NOMO-1 (cell line): ENCODE results near the gene RBFOX1.

Source experiments
- DNase-seq, 2 experiments: peaks; one replicate each; lab custom pipeline; 2025; ENCODE audit not compliant: unreplicated experiment in 2 of 2; lab: John Stamatoyannopoulos, UW

The RBFOX1 gene

DNA sequence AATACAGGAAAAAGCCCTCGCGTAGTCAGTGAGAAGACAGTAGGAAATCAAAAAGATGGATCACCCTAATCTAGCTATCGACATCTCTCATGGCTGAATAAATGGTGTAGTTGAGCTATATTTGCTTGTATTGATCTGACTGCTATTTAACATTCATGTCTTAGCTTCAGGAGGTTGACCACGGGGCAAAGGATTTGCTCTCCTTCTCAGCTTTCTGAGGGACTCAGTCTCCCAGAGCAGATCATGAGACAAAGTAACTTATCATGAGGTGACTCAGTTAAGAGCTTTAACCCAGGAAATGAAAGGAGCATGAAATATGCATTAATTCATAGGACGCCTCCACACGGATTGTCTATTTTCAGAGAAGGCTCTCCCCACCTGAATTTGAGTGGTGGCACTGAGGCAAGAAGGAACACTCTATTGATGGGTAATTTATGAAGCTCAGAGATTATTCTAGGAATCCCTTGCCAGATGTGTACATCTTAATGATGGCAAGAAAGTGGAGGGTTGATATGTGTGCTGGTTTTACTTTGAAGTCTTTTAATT is 608 bp downstream of the RBFOX1 start:
- no peak for DNase-seq

DNA sequence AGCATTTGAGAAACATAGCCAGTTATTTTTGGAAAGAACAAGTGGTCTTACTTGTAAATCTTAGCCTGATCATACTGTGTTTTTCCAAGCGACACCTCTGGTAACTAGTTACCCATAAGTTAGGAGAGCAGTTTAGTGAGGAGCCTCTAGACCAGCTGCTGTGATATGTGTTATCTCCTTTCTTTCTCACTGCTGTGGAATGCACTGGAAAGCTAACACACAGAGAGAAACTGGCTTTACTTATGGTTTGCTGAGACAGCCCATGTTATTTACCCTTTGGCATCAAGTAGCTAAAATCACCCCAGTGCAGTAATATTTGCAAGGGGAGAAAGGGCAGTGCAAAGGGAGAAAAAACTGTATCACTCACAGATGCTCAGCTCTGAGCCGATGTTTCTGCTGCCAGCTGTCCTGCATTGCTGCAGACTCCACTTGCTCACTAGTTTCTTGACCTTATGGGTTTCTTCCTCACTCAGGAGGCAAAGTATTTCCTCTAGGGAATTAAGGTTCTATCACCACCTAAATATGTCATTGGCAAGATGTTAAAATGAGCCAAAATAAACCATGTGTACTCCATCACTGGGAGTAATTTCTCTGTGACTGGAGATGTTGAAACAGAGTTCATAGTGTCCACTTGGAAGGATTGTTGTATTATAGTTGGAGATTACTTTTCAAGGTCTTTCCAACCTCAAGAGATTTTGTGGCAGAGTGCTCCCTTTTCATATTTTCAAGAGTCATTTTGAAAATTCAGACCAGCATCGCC is 2.3 kb downstream of the RBFOX1 start:
- DNase-seq: no peak

DNA sequence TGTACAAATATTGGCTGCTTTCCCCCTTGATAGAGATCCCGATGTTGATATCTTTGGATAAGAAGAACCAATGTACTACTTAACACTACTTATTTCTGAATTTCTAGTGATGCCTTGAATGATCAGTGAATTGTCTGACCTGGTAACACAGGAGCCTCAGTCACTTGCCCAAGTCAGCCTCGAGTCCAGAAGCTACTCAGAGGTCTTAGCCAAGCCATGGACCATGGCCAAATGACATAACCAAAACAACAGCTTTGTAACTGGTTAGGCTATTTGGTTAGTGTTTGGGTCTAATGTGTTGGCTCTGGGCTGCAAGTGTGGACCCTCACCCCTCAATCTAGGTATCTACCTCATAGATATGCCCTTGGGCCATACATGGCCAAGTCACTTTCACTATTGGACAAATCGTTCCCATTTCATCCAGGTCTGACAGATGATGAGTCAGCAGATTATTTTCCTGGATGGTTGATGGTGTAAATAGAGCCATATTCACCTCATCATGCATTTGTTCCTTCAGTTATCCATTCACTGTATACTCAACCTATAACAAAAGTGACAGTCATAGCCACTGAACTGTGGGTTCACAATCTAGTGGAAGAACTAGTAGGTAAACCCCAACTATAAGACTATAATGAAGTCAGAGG is 3.5 kb downstream of the RBFOX1 start:
- DNase-seq: no peak

DNA sequence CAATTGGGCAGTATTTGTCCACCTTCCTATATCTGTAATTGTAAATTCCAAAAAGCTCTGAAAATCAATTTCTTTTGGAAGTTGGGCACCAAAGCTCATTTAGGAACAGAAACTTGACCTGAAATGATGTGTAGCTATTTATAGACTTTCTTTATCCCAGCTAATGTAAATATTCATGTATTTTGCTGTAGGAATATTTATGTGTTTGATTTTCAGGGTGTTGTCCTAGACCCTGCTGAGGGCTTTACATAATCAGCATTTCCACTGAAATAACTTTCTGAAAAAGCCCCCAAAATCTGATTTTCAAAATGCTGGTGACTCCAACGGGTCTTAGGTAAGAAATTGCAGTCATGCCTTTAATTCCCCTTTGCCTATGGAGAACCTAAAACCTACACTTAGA is 4.1 kb downstream of the RBFOX1 start:
- DNase-seq: no peak

DNA sequence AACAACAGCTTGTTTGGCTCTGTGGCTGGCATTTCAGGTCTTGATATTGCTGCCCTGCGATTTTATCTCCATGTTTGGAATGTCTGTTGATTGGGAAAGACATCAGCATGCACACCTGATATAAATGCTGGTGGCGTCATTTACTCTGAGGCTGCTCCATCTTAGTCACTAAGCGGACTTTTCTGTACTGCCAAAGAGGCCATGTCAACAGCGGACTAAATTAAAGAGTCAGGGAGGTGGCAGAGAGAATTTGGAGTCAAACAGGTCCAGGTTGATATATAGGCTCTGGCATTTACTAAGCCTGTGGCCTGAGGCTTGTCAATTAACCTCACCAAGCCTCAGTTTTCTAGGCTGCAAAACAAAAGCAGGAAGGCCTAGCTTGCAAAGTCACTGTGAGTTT is 6.2 kb downstream of the RBFOX1 start:
- DNase-seq: no peak

DNA sequence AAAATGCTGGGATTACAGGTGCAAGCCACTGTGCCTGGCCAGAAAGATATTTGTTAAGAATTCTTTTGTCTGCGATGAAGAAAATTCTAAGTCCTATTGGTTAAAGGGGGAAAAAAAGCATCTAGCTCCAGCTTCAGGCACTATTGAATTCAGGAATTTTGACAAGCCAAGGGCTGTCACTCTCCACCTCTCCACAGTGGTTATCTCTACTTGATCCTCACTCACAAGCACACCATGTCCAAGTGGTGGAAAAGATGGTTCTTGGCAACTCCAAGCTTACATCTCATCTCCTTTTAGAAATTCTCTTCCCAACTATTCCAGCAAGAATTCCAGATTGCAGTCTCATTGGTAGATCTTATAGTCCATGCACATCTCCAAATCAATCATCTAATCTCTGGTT is 7.1 kb downstream of the RBFOX1 start:
- DNase-seq: no peak

DNA sequence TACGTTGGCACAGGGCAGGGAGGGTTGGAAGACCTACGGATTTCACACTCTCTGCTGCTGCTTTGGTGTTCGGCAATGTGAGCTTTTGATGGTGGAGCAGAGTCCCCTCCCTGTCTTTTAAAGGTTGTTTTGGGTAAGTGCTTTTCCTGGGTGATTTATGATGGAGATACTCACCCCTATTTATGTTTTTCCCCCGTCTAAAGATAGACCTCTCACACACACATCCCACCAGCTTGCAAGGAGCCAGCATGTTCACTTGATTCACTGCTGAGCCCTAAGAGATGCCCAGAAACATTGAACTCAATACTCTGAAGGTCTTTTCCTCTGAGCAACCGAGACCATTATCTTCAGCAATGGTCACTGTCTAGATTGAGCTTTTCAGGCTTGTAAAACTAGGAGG is 8.3 kb downstream of the RBFOX1 start:
- DNase-seq: no peak

DNA sequence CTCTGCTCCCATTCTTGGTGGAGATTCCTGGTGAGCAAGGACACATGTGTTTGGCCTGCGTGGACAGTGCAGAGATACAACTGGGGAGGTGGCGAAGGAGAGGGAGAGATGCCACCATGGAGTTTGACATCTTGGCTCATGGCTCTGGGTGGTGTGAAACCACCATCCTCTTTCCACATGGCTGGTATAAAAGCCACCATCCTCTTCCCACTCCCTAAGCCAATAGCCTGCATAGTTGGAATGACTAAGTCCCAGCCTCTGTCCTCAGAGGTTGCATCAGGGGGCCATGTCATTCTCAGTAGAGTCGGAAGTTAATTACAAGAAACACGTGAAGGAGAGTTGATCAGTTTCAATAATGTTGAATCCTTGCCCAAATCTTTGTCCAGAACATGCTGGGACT is 10.0 kb downstream of the RBFOX1 start:
- DNase-seq: no peak

DNA sequence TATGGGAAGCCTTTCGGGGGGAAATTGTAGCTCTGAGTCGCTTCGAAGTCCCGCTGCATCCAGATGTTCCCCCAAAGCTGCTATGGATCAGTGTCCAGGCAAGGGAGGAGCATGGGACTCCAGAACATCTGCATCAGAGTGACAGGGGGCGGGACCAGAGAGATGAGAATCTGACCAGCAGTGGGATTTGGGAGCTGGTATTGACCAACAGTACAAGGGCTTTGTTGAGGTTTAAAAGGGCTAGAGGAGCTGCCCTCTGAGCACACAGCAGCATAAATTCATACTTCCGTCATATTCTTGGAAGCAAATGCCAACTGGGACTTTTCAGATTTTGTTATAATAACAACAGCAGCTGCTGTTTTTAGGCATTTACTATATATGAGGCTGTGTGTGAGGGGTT is 10.6 kb downstream of the RBFOX1 start:
- no peak for DNase-seq

DNA sequence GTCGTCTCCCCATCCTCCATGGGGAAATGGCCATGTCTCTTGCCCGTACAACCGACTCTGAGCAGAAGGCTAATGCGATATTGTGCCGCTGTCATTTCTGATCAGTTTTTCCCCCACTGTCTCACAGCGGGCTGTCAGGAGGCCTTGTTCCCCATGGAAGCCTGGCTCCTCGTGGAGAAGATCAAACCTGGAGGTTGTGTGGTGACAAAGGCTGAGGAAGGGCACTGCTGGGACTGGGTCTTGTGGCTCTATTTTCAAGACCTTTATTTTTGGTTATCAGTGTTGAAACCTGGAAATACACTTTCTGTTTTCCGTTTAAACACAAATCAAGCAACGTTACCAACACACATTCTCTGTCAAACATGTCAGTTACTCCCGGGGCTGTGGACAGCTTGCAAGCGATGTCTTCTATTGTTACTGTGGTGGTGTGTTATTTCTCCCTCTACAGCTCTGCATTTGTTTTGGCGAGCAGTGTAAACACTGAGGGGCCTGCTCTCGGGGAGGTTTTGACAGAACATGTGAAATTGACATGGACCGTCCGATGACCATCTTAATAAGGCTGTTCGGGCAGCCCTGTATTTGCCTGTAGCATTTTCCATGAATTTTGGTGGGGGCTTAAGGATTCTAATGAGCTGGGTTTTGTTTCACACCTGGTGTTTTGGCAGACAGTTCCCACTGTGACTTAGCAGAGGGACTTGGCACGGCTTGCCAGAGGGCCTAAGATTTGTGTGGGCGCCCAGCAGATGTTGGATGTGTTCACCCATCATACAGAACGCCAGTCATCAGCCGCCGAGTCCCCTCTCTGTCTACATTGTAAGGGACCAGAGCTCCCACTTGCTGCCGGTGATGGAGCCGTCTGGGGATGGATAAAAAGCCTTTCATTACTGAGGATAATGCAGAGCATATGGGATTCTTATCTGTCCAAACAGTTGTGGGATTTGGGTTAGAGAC is 12.5 kb downstream of the RBFOX1 start:
- DNase-seq: no peak

DNA sequence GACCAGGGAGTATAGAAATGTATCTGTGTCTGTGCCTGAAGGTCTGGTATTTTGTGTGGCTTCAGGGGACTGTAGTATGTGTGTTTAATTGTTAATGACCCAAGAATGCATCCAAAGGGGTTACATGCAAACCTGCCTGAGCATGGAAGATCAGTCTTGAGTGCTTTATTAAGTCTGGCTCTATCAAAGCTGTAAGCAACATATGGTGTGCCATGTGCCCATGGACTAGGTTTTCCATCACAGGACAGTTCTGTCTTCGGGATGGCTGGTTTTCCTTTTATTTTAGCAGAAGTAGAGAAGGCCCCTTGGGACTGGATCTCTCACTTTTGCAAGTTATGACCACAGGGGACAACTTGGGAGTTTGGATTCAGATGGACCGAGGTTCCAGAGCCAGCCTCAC is 18.2 kb downstream of the RBFOX1 start:
- DNase-seq: no peak

DNA sequence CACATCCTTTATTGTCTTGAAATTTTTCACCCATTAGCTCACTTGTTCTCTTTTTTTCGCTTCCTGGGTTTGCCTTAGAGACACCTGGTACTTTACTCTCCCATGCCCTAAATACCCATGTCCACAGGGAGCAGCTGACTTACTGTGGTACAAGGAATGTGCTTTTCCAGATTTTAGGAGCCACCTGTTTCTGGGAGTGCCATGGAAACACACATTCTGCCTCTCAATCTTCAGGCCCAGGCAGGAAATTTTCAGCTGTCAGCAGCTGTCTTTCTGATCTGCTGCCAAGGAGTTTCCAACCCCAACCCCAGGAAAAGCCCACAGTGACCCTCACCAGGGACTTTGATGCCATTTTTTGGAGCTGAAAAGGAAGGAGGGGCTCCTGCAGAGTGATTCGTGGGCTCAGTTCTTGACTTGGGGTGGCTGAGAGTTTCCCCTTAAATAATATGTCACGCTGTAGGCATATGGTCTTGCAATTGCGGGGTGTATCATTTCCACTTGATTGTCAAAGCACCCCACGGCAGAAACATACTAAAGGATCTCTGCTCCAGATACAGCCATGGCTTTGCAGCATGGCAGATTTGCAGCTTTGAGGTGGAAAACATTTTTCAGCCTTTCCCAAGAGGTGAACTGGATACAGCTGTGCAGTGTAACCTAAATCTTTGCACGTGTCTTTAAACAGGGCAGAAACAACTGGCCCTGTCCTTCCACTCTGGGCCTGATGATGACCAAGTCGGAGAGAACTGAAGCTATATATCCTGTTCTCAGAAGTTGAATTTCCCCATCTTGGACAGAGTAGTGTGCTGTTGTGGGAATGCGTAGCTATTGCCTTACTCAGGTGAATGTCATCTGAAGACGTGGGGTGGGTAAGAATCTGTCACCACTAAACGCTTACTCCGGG is 19.2 kb downstream of the RBFOX1 start:
- no peak for DNase-seq

DNA sequence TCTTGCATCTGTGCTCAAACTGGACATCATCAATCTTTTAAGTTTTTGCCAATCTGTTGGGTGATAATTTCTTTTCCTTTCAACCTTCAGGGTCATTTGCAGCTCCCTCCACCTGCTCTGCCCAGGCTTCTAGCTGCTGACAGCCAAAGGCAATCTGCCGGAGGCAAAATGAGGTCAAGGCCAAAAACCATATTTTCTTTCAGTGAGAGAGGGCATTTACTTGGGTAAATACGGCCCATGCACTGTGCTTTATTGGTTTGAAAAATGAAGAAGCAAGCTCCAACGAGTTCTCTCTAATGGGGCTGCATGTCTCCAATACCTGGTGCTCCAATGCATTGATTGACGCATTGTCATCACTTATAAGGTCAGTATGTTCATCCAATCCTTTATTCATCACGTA is 23.1 kb downstream of the RBFOX1 start:
- DNase-seq: no peak

DNA sequence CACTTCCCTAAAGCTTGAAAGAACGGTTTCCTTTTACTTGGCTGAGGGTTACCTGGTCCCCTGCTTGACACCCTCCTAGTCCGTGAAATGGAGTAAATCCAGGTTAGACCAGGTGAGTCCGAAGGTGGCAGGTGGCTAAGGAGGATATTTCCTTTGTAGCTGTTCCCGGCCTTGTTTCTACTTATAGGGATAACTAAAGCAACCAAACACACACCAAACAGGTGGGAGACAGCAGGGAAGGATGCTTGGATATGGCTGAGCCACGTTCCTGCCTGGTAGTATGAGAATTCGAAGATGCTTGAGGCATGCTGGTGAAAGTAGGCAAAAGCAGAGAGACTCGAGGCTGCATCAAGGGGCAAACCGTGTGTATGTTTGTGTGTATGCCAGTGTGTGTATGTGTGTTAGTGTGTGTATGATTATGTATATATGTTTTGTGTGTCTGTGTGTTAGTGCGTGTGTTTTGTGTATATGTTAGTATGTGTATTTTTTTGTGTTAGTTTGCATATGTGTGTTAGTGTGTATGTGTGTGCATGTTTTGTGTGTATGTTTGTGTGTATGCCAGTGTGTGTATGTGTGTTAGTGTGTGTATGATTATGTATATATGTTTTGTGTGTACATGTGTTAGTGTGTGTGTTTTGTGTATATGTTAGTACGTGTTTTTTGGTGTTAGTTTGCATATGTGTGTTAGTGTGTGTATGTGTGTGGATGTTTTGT is 28.9 kb downstream of the RBFOX1 start:
- DNase-seq: no peak

DNA sequence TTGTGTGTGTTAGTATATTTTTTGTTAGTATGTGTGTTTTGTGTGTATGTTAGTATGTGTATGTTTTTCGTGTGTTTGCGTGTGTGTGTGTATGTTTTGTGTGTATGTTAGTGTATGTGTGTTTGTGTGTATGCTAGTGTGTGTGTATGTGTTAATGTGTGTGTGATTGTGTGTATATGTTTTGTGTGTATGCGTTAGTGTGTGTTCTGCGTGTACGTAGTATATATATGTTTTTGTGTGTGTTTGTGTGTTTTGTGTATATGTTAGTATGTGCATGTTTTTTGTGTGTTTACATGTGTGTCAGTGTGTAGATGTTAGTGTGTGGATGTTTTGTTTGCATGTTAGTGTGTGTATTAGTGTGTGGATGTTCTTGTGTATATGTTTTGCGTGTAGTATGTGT is 29.6 kb downstream of the RBFOX1 start:
- no peak for DNase-seq

DNA sequence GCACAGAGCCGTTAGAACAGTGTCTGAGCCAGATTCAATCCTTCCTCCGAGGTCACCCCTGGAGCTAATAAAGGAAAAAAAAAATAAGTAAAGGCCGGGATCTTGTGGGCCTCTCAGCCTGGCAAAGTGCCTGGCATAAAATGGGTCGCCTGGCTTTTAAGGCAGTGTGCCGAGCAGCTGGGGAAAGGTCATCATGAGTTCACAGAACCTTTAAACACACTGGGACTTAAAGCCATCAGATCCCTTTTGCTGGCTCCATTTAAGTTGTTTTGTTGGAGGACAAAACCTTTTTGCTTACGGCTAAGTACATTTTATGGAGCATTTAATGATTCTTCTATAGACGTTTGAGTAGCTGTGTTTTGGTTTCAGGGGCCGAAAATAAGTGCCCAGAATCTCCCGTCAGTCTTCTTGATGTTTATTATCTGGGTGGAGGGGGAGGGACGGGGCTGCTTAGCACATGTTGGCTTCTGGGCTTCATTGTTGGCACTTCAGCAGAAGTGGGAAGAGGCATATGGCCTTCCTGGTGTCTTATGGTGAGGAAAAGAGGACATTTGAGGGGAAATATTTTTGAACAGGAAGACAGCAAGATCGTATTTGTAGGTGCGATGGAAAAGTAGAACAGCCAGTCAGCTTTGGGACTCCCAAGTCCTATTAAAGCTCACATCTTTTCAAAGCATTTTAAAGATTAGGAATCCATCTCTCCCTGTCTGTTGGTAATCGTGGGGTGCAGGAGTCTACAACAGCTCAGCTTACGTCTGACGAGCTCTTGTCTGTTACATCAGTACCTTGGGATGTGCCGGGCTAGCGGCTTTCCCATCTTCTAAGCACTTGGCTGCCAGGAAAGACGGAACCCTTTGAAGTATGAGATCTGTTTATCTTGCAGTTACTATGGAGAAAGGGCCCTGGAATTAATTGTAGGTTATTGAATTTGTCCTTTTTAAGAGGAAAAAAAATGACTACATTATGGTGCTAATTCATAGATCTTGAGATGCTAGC is 31.1 kb downstream of the RBFOX1 start:
- no peak for DNase-seq

DNA sequence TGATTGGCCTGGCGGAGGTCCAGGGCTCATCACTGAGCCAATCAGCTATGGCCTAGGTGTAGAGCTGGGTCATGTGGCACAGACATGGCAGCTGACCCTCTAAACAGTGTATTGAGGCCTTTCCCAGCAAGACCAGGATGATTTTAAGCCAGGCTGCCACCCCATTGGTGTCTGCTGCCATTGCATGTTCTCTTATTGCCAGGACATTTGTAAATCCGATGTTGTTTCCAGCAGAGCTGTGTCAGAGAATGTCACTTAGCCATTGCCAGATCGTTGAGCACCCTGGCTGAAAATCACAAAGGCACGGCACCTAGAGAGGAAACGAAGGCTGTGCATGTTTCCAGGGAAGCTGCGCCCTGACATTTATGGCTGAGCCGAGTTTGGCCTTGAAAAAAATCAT is 33.4 kb downstream of the RBFOX1 start:
- no peak for DNase-seq
